Dendritic cell treated with granulocyte-macrophage colony-stimulating factor and Interleukin-4, amounts not matched to agents 40 ng/mL and 50 ng/mL, for 4 days (primary cell): ENCODE measurements around the gene CCDC112.

Experiments
- H3K27ac Mint-ChIP-seq: one replicate; pipeline ENCODE4 v1.8.0; 2022; ENCODE audit warnings: mild to moderate bottlenecking, mixed read lengths
- H3K27me3 Mint-ChIP-seq: one replicate; pipeline ENCODE4 v1.8.0; 2022; ENCODE audit warnings: mild to moderate bottlenecking, mixed read lengths
- H3K36me3 Mint-ChIP-seq: one replicate; pipeline ENCODE4 v1.8.0; 2022; ENCODE audit warnings: low read depth, mixed read lengths
- H3K4me1 Mint-ChIP-seq: one replicate; pipeline ENCODE4 v1.8.0; 2022; ENCODE audit warnings: low read depth, mixed read lengths
- H3K4me3 Mint-ChIP-seq: one replicate; pipeline ENCODE4 v1.8.0; 2022; ENCODE audit warnings: mild to moderate bottlenecking, moderate library complexity, mixed read lengths
- H3K9me3 Mint-ChIP-seq: one replicate; pipeline ENCODE4 v1.8.0; 2022; ENCODE audit warnings: mixed read lengths
- intact Hi-C: fragments of 100-400 bp; cut with micrococcal nuclease; formaldehyde crosslinking; loops from one replicate; pipeline ENCODE4 v1.15.0; 2022

Gene CCDC112

DNA sequence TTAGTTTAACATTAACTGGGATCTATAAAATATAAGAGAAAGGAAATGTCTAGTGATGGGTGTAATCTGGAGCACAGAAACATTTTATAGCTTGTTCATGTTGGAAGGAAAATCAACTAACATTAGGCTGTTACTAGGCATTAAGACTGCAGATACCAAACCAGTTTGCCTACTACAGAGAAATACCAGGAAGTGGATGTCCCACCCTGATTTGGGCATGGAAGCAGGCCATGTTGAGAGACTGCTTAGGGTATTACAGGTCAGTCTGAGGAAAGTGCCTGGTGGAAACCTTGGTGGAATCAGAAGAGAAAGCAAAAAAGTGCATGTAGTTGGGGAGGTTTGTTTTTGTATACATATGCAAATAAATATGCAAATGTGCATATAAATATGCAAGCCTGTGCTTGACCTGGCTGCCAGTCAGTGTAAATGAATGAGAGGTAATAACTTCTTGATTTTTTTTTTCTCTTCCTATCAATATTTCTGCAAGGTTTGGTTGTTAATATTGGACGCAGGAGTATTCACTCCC, 9.6 kb upstream of the CCDC112 start:
- Mint-ChIP-seq H3K36me3 (no peaks in the 10 kb centered on the region), H3K27me3 (peaks cover 15% of the 10 kb centered on the region), H3K4me3 (no peak overlapping the region), H3K9me3 (no peaks in the 10 kb centered on the region), H3K27ac (no peak overlapping the region), H3K4me1 (no peaks in the 10 kb centered on the region)
- intact Hi-C loops, result loop anchor here (5.0 kb wide), 1 partner anchor 531 kb away; no protein-coding TSS in a partner anchor

GRCh38 chr5:115304496-115304895, 8.0 kb upstream of the CCDC112 start:
- Mint-ChIP-seq H3K9me3 (no peaks in the 10 kb centered on the region), H3K4me3 (no peak overlapping the region), H3K36me3 (no peaks in the 10 kb centered on the region), H3K4me1 (no peaks in the 10 kb centered on the region), H3K27me3 (peaks cover 13% of the 10 kb centered on the region), H3K27ac (no peak overlapping the region)
- intact Hi-C loops, result no loop called here

GRCh38 chr5:115298811-115299210, 2.4 kb upstream of the CCDC112 start:
- Mint-ChIP-seq H3K9me3 (no peaks in the 10 kb centered on the region), H3K27ac (no peak overlapping the region), H3K27me3 (peaks cover 10% of the 10 kb centered on the region), H3K4me3 (no peak overlapping the region), H3K36me3 (peaks cover 8% of the 10 kb centered on the region), H3K4me1 (peaks cover 34% of the 10 kb centered on the region)
- intact Hi-C loops, result loop anchor here (5.0 kb wide), 1 partner anchor 37 kb away; the partner anchor contains the start of gene PGGT1B

DNA sequence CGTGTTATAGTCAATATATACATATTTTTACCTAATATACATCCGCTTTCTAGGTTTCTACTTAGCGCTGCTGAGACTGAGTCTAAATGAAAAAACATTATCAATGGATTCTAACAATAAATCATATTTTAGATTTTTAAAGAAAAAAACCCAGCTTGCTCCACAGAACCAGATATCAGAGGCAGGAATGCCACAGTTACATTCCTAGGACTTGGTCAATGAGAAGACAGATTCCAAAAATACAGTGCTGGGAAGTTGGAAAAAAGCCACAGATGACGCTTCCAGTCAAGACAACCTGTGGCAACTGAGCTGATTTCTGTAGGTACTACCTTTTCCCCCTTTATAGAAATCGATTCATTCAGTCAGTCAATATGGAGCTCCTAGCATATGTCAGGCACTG, 577 bp upstream of the CCDC112 start:
- intact Hi-C loops, result loop anchor here (5.0 kb wide), 1 partner anchor 35 kb away; the partner anchor contains the start of gene PGGT1B
- no peak overlapping the region for H3K4me3 Mint-ChIP-seq
- H3K27me3 Mint-ChIP-seq, result peaks cover 2% of the 10 kb centered on the region
- H3K4me1 Mint-ChIP-seq, result peaks cover 45% of the 10 kb centered on the region
- no peak overlapping the region for H3K27ac Mint-ChIP-seq
- peaks cover 5% of the 10 kb centered on the region for H3K9me3 Mint-ChIP-seq
- peaks cover 13% of the 10 kb centered on the region for H3K36me3 Mint-ChIP-seq

DNA sequence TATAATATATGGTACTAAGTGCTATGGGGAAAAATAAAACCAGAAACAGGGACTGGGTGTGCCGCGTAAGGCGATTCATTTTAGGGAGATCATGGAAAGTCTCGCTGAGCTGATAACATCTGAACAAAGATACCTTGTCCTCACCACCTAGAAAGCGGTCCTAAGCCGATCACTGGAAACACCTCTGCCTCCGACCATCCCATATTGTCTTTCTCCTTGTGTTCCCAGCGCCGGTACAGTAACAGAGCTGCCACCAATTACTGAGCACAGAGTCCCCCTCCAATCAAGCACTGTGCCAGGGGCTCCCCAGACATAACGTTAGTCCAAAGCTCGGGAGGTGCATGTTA, 704 bp downstream of the CCDC112 start:
- Mint-ChIP-seq H3K27ac (peak overlapping the region; percentile 84), H3K4me1 (peaks cover 45% of the 10 kb centered on the region), H3K9me3 (peaks cover 9% of the 10 kb centered on the region), H3K4me3 (peak overlapping the region; percentile 95), H3K27me3 (peaks cover 2% of the 10 kb centered on the region), H3K36me3 (peaks cover 19% of the 10 kb centered on the region)
- intact Hi-C loops, result loop anchor here (1.0 to 5.0 kb wide), 2 partner anchors 24 to 33 kb away; partner anchors contain the start of gene PGGT1B

- intact Hi-C loops, result no loop called here
These were observed 5.1 kb downstream of the CCDC112 start for GRCh38 chr5:115291397-115291796.

GRCh38 chr5:115289104-115289503, 7.3 kb downstream of the CCDC112 start:
- H3K27ac Mint-ChIP-seq, result peak overlapping the region; percentile 83
- intact Hi-C loops, result no loop called here

More at GRCh38 chr5:115291397-115291796, 5.1 kb downstream of the CCDC112 start:
- Mint-ChIP-seq H3K27me3 (no peaks in the 10 kb centered on the region), H3K36me3 (peaks cover 19% of the 10 kb centered on the region), H3K27ac (no peak overlapping the region), H3K4me1 (peaks cover 54% of the 10 kb centered on the region), H3K4me3 (no peak overlapping the region), H3K9me3 (peaks cover 9% of the 10 kb centered on the region)

GRCh38 chr5:115284021-115284420, 12.4 kb downstream of the CCDC112 start:
- Mint-ChIP-seq H3K27me3 (no peaks in the 10 kb centered on the region), H3K4me1 (peaks cover 28% of the 10 kb centered on the region), H3K4me3 (no peak overlapping the region), H3K27ac (no peak overlapping the region), H3K36me3 (peaks cover 9% of the 10 kb centered on the region), H3K9me3 (no peaks in the 10 kb centered on the region)
- intact Hi-C loops, result no loop called here

More at GRCh38 chr5:115289104-115289503, 7.3 kb downstream of the CCDC112 start:
- Mint-ChIP-seq H3K4me1 (peaks cover 50% of the 10 kb centered on the region), H3K27me3 (no peaks in the 10 kb centered on the region), H3K36me3 (peaks cover 11% of the 10 kb centered on the region), H3K4me3 (peak overlapping the region; percentile 58), H3K9me3 (peaks cover 9% of the 10 kb centered on the region)

- H3K9me3 Mint-ChIP-seq, result no peaks in the 10 kb centered on the region
- H3K36me3 Mint-ChIP-seq, result peaks cover 9% of the 10 kb centered on the region
- H3K27me3 Mint-ChIP-seq, result no peaks in the 10 kb centered on the region
- H3K4me1 Mint-ChIP-seq, result peaks cover 17% of the 10 kb centered on the region
- intact Hi-C loops, result no loop called here
- H3K4me3 Mint-ChIP-seq, result no peak overlapping the region
- H3K27ac Mint-ChIP-seq, result no peak overlapping the region
These were observed 14.3 kb downstream of the CCDC112 start for GRCh38 chr5:115282131-115282530.

GRCh38 chr5:115274584-115274983, 21.9 kb downstream of the CCDC112 start:
- Mint-ChIP-seq H3K27ac (peak overlapping the region; percentile 63), H3K4me1 (peaks cover 39% of the 10 kb centered on the region), H3K27me3 (no peaks in the 10 kb centered on the region), H3K4me3 (no peak overlapping the region), H3K36me3 (peaks cover 38% of the 10 kb centered on the region), H3K9me3 (no peaks in the 10 kb centered on the region)
- intact Hi-C loops, result loop anchor here (1.0 to 5.0 kb wide), 2 partner anchors 16 to 568 kb away; partner anchors contain the start of genes AP3S1 and ATG12

GRCh38 chr5:115272297-115272958, 24.0 kb downstream of the CCDC112 start:
- H3K4me1 Mint-ChIP-seq, result peaks cover 39% of the 10 kb centered on the region
- H3K36me3 Mint-ChIP-seq, result peaks cover 42% of the 10 kb centered on the region
- intact Hi-C loops, result loop anchor here (5.0 kb wide), 1 partner anchor 570 kb away; the partner anchor contains the start of genes AP3S1 and ATG12
- H3K27me3 Mint-ChIP-seq, result no peaks in the 10 kb centered on the region
- H3K27ac Mint-ChIP-seq, result peak overlapping the region; percentile 83
- no peaks in the 10 kb centered on the region for H3K9me3 Mint-ChIP-seq
- H3K4me3 Mint-ChIP-seq, result peak overlapping the region; percentile 63

- Mint-ChIP-seq H3K27ac (peak overlapping the region; percentile 83), H3K4me1 (peaks cover 43% of the 10 kb centered on the region), H3K36me3 (peaks cover 47% of the 10 kb centered on the region), H3K9me3 (no peaks in the 10 kb centered on the region), H3K4me3 (peak overlapping the region; percentile 63), H3K27me3 (no peaks in the 10 kb centered on the region)
- intact Hi-C loops, result loop anchor here (1.0 to 5.0 kb wide), 2 partner anchors 25 to 571 kb away; partner anchors contain the start of genes AP3S1, ATG12 and CCDC112
These were observed 25.0 kb downstream of the CCDC112 start for GRCh38 chr5:115271295-115272050.

DNA sequence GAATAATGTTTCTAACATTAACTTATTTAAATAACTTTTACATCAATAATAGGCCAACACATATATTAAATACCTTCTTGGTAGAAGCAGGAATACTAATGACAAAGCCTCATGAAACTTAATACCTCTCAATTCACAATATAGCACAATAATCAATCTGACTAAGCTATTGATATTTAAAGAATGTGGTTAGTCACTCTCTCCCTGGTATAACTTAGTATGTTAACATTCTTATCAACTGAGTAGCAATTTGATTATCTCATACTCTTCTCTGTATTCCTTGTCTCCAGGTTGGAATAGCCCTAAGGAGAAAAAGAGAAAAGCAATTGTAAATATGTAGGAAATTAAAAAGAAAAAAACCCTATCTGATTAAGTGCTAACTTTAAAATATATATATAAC, 28.8 kb downstream of the CCDC112 start:
- no peak overlapping the region for H3K27ac Mint-ChIP-seq
- peaks cover 33% of the 10 kb centered on the region for H3K4me1 Mint-ChIP-seq
- H3K9me3 Mint-ChIP-seq, result no peaks in the 10 kb centered on the region
- no peak overlapping the region for H3K4me3 Mint-ChIP-seq
- H3K36me3 Mint-ChIP-seq, result peaks cover 45% of the 10 kb centered on the region
- H3K27me3 Mint-ChIP-seq, result no peaks in the 10 kb centered on the region
- intact Hi-C loops, result no loop called here

DNA sequence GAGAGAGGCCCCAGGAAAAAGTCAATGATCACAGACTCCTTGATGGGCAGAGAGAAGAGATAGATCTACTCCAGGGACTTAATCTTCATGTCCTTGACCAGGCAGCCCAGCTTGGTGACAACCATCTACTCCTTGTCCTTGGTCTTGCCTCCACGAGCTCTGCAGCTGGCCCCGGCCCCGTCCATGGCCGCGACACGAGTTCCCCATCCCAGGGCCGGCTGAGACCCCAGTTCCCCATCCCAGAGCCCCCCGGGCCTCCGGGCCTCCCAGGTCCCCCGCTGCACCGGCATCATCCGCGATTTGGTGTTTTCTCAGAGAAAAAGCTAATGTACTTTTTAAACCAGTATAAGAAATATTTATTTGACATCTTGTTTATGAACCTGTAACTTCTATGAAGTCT, 31.2 kb downstream of the CCDC112 start:
- Mint-ChIP-seq H3K27me3 (no peaks in the 10 kb centered on the region), H3K27ac (no peak overlapping the region), H3K36me3 (peaks cover 42% of the 10 kb centered on the region), H3K9me3 (no peaks in the 10 kb centered on the region), H3K4me1 (peaks cover 27% of the 10 kb centered on the region), H3K4me3 (no peak overlapping the region)
- intact Hi-C loops, result no loop called here
